ENCODE data around the gene HADHB.

HADHB gene

GRCh38 chr2:26244309-26245230 is at the start of gene HADHB, which contains the start of gene HADHA:
TSS of gene HADHB (plus strand) at chr2:26244939. CDS start at chr2:26254255, 9,316 bp downstream.
TSS of gene HADHA (minus strand) at chr2:26244632. CDS start at chr2:26244596, 36 bp downstream.
- DNase-seq: peak; percentile 85 to 86

DNA sequence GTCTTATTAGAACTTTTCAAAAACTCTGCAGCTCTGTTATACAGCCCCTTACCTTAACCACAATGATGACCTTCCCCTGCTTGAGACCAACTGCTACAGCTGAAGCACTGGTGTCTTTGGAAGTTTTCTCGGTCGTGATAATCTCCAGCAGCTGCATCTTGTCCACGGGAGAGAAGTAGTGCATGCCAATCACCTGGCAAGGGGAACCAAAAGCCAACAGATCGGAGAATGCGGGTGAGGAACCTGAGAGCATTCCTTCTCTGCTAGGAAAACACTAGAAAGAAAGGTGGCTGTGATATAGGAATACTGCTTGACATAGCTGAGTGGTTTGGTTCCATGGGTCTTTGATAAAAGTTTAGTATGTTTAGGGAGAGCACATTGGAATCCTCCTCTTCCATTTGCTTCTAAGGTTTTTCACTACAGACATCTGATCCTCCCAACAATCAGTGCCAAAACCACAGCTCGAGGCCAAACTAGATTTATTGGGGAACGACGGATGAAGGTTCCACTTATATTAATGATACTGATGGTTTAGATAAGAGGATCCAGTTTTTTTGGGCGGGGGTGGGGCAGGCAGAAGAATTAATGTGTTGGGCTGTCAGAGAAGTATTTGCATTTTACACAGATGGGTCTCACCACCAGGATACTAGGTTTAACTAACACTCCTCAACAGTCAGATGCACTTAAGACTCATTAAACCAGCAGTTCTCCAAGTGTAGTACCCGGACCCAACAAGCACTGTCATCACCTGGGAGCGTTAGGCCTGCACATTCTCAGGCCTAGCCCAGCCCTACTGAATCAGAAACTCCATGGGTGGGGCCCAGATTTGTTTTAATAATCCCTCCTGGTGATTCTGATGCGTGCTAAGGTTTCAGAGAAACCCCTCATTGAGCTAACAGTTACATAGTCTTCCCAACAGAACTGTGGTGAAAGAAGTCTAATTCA is 49.4 kb upstream of the HADHB start:
- no peak for DNase-seq

GRCh38 chr2:26196683-26197418 is 47.9 kb upstream of the HADHB start:
- no peak for DNase-seq

- no peak for DNase-seq
Observed at GRCh38 chr2:26197516-26197915, 47.2 kb upstream of the HADHB start.

GRCh38 chr2:26202981-26203490 is 41.7 kb upstream of the HADHB start:
- DNase-seq: no peak

DNA sequence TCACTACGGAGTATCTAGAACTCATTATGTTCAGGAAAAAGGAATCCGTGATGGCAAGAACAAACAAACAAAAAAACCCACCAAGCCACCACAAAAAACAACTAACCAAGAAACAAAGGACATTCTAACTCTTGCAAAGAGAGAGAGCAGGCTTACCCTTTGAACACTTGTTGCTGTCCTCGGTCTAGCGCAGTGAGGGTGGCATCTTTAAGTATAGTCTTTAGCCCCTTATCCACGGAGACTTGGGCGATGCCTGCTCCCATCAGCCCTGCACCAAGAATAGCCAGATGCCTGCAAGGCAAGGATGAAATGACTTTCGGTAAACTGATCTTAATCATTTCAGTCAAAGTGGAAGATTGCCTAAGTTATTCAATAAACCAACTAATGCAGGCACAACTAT is 40.8 kb upstream of the HADHB start:
- DNase-seq: no peak

DNA sequence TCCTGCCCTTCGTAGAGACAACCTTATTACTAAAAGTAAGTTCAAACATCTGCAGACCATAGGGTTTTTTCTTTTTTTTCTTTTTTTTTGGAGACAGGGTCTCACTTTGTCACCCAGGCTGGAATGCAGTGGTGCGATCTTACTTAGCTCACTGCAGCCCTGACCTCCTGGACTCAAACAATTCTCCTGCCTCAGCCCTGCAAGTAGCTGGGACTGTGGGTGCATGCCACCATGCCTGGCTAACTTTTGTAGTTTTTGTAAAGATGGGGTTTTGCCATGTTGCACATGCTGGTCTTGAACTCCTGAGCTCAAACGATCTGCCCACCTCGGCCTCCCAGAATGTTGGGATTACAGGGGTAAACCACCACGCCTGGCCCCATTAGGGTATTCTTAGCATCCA is 32.7 kb upstream of the HADHB start:
- no peak for DNase-seq

GRCh38 chr2:26214759-26215158 is 30.0 kb upstream of the HADHB start:
- no peak for DNase-seq

GRCh38 chr2:26215833-26216232 is 28.9 kb upstream of the HADHB start:
- DNase-seq: no peak

GRCh38 chr2:26216587-26216986 is 28.2 kb upstream of the HADHB start:
- no peak for DNase-seq

DNA sequence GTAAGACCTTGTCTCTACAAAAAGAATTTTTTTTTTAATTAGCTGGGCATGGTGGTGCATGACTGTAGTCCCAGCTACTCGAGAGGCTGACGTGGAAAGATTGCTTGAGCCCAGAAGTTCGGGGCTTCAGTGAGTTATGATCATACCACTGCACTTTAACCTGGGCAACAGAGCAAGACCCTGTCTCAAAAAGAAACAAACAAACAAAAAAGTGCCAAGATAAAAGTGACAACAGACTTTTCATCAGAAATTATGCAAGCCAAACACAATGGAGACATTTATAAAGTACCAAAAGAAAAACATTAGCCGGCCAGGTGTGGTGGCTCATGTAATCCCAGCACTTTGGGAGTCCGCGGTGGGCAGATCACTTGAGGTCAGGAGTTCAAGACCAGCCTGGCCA is 27.0 kb upstream of the HADHB start:
- no peak for DNase-seq

DNA sequence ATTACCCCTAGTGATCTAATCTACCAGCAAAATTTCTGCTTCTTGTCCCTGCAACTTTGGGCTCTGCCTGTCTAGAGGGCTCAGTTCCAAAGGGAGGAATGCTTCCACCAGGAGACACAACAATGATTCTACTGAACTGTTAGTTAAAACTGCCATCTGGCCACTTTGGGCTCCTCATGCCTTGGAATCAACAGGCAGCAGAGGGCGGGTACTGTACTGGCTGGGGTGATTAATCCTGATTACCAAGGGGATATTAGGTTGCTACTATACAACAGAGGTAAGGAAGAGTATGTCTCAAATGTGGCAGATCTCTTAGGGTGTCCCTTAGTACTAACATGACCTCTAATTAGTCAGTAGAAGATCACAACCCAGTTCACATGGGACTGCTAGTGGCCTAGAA is 21.7 kb upstream of the HADHB start:
- no peak for DNase-seq

GRCh38 chr2:26224095-26224494 is 20.6 kb upstream of the HADHB start:
- DNase-seq: no peak

GRCh38 chr2:26229595-26229994 is 15.1 kb upstream of the HADHB start:
- no peak for DNase-seq

- DNase-seq: no peak
Observed at GRCh38 chr2:26230806-26231205, 13.9 kb upstream of the HADHB start.

DNA sequence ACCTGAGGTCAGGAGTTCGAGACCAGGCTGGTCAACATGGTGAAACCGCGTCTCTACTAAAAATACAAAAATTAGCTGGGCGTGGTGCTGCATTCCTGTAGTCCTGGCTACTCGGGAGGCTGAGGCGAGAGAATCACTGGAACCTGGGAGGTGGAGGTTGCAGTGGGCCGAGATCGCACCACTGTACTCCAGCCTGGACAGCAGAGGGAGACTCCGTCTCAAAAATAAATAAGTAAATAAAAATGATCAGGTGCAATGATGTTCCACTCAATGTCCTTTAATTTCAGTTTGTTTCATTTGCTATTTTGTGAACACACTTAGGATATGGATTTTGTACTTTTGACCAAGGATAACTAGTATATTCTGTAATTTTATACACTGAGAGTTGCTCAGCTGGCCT is 9.7 kb upstream of the HADHB start:
- DNase-seq: no peak

DNA sequence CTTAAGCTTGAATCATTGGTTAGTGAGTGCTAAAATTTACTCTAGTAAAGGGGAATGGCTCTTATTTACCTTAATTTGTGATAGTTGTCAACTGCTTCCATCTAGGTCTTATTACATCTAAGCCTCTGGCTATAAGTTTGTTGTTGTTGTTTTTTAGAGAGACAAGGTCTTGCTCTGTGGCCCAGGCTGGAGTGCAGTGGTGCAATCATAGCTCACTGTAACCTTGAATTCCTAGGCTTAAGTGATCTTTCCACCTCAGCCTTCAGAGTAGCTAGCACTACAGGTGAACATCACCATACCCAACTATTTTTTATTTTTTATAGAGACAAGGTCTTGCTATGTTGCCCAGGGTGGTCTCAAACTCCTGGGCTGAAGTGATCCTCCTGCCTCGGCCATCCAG is 6.9 kb upstream of the HADHB start:
- DNase-seq: no peak

- DNase-seq: no peak
Observed at GRCh38 chr2:26238311-26238958, 6.3 kb upstream of the HADHB start.

DNA sequence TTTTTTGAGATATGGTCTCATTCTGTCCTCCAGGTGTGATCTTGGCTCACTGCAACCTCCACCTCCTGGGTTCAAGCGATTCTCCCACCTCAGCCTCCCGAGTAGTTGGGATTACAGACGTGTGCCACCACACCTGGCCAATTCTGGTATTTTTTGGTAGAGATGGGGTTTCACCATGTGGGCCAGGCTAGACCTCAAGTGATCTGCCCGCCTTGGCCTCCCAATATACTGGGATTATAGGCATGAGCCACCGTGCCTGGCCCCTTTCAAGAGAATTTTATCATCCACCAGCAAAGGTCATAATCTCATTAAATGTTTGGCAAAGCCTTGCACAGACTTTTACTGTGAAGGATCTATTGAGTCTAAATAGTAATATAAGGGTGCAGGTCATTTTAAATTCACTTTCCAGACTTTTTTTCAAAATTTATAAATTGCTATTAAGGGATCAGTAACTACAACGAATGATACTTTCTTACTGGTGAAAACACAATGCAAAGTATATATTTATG is 2.8 kb upstream of the HADHB start:
- no peak for DNase-seq

GRCh38 chr2:26243470-26244308 is 1.1 kb upstream of the HADHB start:
- DNase-seq: no peak

- no peak for DNase-seq
Observed at GRCh38 chr2:26245231-26245732, 543 bp downstream of the HADHB start.
